ENCODE measurements around the gene AOAH. TPM values are rescaled to one million over a fixed set of nuclear protein-coding genes. Genes with fewer than 3 reads are reported as not detected.

Gene AOAH
- total RNA-seq, 4 donors from 2014 or later: 1.1 to 4.8 (median 1.6) TPM

DNA sequence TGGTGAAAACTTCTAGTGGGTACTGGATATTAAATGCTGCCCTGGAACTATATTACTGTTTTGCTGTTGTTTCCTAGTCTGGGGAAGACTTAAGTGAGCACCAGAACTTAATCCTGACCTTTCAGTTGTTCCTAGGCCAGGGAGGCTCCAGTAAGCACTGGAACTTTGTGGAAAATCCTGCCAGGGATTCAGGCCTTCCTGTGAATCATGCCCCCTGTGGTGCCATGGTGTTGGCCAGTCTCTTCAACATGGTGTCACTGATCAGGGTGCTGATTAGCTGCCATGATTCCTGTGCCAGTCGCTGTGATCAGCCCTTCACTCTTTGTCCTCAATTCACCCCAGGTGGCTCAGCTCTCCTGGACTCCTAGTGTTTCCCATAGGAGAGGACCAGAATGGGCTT lies 8.5 kb upstream of the AOAH start:
- no peak for DNase-seq (ENCODE audit: low spot score in 2 of 2)
- H3K36me3 ChIP-seq: no peaks in the 10 kb centered on the region
- no peaks in the 10 kb centered on the region for H3K9me3 ChIP-seq
- H3K4me3 ChIP-seq: no peak overlapping the region
- no peaks in the 10 kb centered on the region for H3K4me1 ChIP-seq
- TF ChIP-seq POLR2A (IDR thresholded peaks at IDR 0.05): no peak
- no peak for TF ChIP-seq EP300 (IDR thresholded peaks at IDR 0.05)
- TF ChIP-seq POLR2AphosphoS5 (IDR thresholded peaks at IDR 0.05): no peak
- TF ChIP-seq, protein P1, sequence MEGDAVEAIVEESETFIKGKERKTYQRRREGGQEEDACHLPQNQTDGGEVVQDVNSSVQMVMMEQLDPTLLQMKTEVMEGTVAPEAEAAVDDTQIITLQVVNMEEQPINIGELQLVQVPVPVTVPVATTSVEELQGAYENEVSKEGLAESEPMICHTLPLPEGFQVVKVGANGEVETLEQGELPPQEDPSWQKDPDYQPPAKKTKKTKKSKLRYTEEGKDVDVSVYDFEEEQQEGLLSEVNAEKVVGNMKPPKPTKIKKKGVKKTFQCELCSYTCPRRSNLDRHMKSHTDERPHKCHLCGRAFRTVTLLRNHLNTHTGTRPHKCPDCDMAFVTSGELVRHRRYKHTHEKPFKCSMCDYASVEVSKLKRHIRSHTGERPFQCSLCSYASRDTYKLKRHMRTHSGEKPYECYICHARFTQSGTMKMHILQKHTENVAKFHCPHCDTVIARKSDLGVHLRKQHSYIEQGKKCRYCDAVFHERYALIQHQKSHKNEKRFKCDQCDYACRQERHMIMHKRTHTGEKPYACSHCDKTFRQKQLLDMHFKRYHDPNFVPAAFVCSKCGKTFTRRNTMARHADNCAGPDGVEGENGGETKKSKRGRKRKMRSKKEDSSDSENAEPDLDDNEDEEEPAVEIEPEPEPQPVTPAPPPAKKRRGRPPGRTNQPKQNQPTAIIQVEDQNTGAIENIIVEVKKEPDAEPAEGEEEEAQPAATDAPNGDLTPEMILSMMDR (IDR thresholded peaks at IDR 0.05): no peak
- no peak overlapping the region for H3K27ac ChIP-seq
- WGBS: 86% methylated on average over 1 of the region's 1 CpG
- H3K27me3 ChIP-seq: no peaks in the 10 kb centered on the region

DNA sequence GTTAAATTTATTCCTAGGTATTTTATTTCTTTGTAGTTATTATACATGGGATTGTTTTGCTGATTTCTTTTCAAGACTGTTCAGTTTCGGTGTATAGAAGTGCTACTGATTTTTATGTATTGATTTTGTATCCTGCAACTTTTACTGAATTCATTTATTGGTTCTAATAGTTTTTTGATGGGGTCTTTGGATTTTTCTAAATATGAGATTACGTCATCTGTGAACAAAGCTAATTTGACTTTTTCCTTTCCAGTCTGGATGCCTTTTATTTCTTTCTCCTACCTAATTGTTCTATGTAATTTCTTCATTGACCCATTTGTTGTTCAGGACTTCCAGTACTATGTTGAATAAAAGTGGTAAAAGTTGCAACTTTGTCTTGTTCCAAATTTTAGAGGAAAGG lies 5.8 kb upstream of the AOAH start:
- H3K36me3 ChIP-seq: no peaks in the 10 kb centered on the region
- no peak overlapping the region for H3K27ac ChIP-seq
- no peak overlapping the region for H3K4me3 ChIP-seq
- H3K9me3 ChIP-seq: no peaks in the 10 kb centered on the region
- DNase-seq (ENCODE audit: low spot score in 2 of 2): no peak
- no peak for TF ChIP-seq EP300 (IDR thresholded peaks at IDR 0.05)
- TF ChIP-seq, protein P1 (IDR thresholded peaks at IDR 0.05): no peak
- TF ChIP-seq POLR2AphosphoS5 (IDR thresholded peaks at IDR 0.05): no peak
- TF ChIP-seq POLR2A (IDR thresholded peaks at IDR 0.05): no peak
- H3K4me1 ChIP-seq: no peaks in the 10 kb centered on the region
- 97% methylated on average over 2 of the region's 2 CpGs for WGBS
- no peaks in the 10 kb centered on the region for H3K27me3 ChIP-seq

DNA sequence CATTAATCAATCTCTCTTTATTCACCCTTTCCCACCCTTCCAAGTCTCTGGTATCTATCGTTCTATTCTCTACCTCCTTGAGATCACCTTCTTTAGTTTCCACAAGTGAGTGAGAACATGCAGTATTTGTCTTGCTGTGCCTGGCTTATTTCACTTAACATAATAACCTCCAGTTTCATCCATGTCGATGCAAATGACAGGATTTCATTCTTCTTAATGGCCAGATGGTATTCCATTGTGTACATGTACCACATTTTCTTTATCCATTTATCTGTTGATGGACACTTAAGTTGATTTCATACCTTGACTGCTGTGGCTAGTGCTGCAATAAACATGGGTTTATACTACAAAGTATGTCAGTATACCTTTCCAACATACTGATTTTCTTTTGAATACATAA lies 3.8 kb upstream of the AOAH start:
- no peak for DNase-seq (ENCODE audit: low spot score in 2 of 2)
- no peaks in the 10 kb centered on the region for H3K4me1 ChIP-seq
- TF ChIP-seq POLR2AphosphoS5 (IDR thresholded peaks at IDR 0.05): no peak
- TF ChIP-seq EP300 (IDR thresholded peaks at IDR 0.05): no peak
- no peak for TF ChIP-seq POLR2A (IDR thresholded peaks at IDR 0.05)
- TF ChIP-seq, protein P1 (IDR thresholded peaks at IDR 0.05): no peak
- H3K4me3 ChIP-seq: no peak overlapping the region
- no peaks in the 10 kb centered on the region for H3K36me3 ChIP-seq
- 89% methylated on average over 2 of the region's 2 CpGs for WGBS
- H3K27ac ChIP-seq: no peak overlapping the region
- no peaks in the 10 kb centered on the region for H3K27me3 ChIP-seq
- H3K9me3 ChIP-seq: no peaks in the 10 kb centered on the region

DNA sequence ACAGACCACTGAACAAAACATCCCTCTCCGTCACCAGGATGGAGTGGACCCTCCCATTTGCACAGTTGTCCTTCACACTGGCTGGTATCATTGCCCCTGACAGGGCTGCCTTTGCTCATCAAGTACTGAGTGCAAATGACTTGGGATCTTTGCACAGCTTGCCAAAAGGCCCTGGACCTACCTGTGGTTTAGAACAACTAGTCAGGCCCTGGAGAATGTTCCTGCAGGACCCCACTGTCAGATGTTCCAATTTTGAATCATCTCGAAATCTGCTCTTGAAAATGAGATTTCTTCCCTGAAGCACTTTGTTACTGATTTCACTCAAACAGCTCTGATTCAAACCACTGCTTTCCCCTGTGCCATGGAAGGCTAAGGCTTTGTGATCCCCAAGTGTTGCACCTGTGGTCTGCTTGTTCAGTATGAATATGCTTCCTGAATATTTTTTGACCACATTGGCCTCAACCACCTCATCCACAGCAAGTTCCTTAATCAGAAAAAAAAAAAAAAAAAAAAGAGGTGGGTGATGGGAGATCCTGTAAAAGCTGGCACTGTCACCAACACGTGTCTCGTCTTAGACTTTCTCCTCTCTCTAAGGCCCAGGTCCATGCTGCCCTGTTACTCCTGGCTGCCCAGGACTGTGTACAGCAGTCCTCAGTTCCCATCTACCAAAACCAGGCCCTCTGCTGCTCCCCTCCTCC lies 2.7 kb upstream of the AOAH start:
- Histone ChIP-seq H3K27me3 (no peaks in the 10 kb centered on the region), H3K4me3 (no peak overlapping the region), H3K36me3 (no peaks in the 10 kb centered on the region), H3K27ac (no peak overlapping the region), H3K4me1 (no peaks in the 10 kb centered on the region), H3K9me3 (no peaks in the 10 kb centered on the region)
- 77% methylated on average over 4 of the region's 4 CpGs for WGBS
- DNase-seq (ENCODE audit: low spot score in 2 of 2): no peak
- TF ChIP-seq, protein P1 (IDR thresholded peaks at IDR 0.05): no peak
- TF ChIP-seq EP300 (IDR thresholded peaks at IDR 0.05) (no peak), POLR2AphosphoS5 (IDR thresholded peaks at IDR 0.05) (no peak), POLR2A (IDR thresholded peaks at IDR 0.05) (no peak)

GRCh38 chr7:36726311-36726710 lies 2.0 kb upstream of the AOAH start:
- WGBS: 83% methylated on average over 7 of the region's 7 CpGs
- no peaks in the 10 kb centered on the region for H3K9me3 ChIP-seq
- TF ChIP-seq POLR2AphosphoS5 (IDR thresholded peaks at IDR 0.05): no peak
- TF ChIP-seq POLR2A (IDR thresholded peaks at IDR 0.05): no peak
- no peak for TF ChIP-seq EP300 (IDR thresholded peaks at IDR 0.05)
- TF ChIP-seq, protein P1 (IDR thresholded peaks at IDR 0.05): no peak

More at GRCh38 chr7:36726311-36726710, 2.0 kb upstream of the AOAH start:
- H3K4me1 ChIP-seq: no peaks in the 10 kb centered on the region
- H3K4me3 ChIP-seq: no peak overlapping the region
- H3K36me3 ChIP-seq: no peaks in the 10 kb centered on the region
- no peak for DNase-seq (ENCODE audit: low spot score in 2 of 2)
- H3K27ac ChIP-seq: no peak overlapping the region
- no peaks in the 10 kb centered on the region for H3K27me3 ChIP-seq

Measured in suprapubic skin (tissue), 4 donors.